Measurements from ENCODE around the gene ARRDC5.
"Not testable (repeated sequence)": the region's sequence is repeated elsewhere in the genome, so short reads cannot be mapped to it uniquely, and the experiment has no call there.

The ARRDC5 gene

DNA sequence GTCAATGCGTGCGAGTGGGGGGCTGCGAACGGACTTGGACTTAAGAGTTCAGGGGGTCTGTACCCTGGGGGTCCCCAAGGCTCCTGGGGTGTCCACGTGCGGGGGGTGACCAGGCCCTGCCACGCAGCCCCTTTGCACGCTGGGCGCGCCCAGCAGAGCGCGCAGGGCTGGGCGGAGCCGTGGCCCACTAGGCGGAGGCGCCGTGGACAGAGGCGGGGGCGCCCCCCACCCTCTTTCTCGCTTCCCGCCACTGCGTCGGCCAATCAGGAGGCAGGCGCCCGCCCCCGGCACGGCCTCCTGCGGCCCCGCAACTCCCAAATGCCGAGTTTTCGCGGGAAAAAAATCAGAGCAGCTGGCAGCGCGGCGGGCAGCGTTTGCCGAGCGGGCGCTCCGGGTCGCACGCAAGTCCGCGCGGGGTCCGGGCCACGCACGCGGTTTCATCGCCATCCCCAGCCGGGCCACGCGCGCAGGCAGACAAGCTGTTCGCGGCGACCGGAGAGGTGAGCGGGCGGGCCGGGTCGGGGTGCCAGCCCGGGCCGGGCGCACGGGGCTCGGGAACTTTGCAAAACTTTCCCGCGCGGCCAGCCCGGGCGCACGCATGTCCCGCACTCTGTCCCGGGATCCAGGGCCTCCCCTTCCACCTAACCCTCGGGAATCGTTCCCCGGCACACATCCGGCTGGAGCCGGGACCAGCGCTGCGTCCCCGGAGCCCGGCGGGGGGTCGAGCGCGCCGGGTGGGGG is 6.6 kb upstream of the ARRDC5 start, which contains the start of gene UHRF1:
TSS of gene UHRF1 (plus strand) at position 346 of the 741 bp plus-strand sequence. CDS start 1,385 bp downstream, outside the sequence.
- peak within 1 kb of the TSS; percentile 58 for H3K4me3 ChIP-seq (replicated peaks; ENCODE audit: low read depth, low read length)
- no peak for DNase-seq (ENCODE audit: low read depth)
- TF ChIP-seq, protein P1, sequence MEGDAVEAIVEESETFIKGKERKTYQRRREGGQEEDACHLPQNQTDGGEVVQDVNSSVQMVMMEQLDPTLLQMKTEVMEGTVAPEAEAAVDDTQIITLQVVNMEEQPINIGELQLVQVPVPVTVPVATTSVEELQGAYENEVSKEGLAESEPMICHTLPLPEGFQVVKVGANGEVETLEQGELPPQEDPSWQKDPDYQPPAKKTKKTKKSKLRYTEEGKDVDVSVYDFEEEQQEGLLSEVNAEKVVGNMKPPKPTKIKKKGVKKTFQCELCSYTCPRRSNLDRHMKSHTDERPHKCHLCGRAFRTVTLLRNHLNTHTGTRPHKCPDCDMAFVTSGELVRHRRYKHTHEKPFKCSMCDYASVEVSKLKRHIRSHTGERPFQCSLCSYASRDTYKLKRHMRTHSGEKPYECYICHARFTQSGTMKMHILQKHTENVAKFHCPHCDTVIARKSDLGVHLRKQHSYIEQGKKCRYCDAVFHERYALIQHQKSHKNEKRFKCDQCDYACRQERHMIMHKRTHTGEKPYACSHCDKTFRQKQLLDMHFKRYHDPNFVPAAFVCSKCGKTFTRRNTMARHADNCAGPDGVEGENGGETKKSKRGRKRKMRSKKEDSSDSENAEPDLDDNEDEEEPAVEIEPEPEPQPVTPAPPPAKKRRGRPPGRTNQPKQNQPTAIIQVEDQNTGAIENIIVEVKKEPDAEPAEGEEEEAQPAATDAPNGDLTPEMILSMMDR (IDR thresholded peaks at IDR 0.05; ENCODE audit: low read length, missing control alignments) = no peak

DNA sequence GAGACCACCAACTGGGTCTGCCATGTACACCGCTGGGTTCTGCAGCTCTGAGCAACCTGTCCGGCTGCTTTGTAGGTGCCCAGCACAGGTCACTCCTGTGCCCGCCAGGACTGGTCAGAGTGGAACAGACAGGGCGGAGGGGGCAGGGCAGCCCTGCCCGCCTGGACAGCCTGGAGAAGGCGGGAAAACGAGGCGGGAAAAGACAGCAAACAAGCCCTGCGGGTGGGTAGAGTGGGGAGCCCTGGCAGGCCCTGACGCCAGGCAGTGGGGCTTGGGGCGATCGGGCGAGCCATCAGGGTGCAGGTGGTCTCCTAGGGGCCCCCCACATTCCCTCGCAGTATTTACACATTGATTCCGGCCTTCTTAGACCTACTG is 6.1 kb upstream of the ARRDC5 start:
- no peak overlapping the region for H3K4me3 ChIP-seq (replicated peaks; ENCODE audit: low read depth, low read length)
- TF ChIP-seq, protein P1 (IDR thresholded peaks at IDR 0.05; ENCODE audit: low read length, missing control alignments) = no peak
- DNase-seq (ENCODE audit: low read depth) = no peak

DNA sequence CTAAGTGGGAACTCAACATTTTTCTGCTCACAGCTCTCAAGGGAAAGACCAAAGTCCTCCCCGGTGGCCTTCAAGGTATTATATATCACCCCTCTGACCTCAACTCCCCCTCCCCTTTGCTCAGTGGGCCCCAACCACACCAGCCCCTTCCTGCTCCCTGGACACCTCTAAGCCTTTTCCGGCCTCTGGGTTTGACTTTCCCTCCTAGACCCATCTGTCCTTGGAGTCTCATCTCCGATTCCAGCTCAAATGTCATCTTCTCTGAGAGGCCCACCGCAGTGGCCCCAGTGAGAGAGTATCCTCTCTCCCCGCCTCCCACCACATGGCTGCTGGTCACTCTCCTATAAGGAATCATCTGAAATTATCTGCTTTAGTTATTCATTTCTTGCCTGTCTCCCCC is 5.7 kb upstream of the ARRDC5 start:
- H3K4me3 ChIP-seq (replicated peaks; ENCODE audit: low read depth, low read length) = no peak overlapping the region
- TF ChIP-seq, protein P1 (IDR thresholded peaks at IDR 0.05; ENCODE audit: low read length, missing control alignments) = no peak
- DNase-seq (ENCODE audit: low read depth) = no peak

DNA sequence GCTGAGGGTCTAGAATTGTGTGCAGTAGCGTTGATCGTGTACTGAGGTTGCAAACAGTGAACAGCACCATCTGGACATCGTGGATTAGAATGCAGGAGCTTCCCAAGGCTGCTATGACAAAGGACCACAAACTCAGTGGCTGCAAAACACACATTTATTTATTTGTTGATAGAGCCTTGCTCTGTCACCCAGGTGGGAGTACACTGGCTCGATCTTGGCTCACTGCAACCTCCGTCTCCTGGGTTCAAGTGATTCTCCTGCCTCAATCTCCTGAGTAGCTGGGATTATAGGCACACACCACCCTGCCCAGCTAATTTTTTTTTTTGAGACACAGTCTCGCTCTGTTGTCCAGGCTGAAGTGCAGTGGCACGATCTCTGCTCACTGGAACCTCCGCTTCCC is 4.3 kb upstream of the ARRDC5 start:
- TF ChIP-seq, protein P1 (IDR thresholded peaks at IDR 0.05; ENCODE audit: low read length, missing control alignments) = no peak
- no peak overlapping the region for H3K4me3 ChIP-seq (replicated peaks; ENCODE audit: low read depth, low read length)
- no peak for DNase-seq (ENCODE audit: low read depth)

DNA sequence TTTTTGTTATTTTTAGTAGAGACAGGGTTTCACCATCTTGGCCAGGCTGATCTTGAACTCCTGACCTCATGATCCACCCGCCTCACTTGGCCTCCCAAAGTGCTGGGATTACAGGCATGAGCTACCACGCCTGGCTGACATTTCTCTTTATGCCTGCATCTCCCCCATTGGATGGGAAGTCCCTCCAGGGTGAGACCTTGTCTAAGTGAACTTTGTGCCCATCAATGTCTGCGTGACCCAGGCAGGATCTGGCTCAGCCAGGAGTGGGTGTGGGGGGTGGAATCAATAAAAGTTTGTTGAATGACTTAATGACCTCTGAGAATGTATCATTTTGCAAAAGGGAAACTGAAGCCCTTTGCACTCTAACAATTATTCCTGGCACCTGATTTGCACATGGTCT is 1.8 kb upstream of the ARRDC5 start:
- no peak for DNase-seq (ENCODE audit: low read depth)
- TF ChIP-seq, protein P1 (IDR thresholded peaks at IDR 0.05; ENCODE audit: low read length, missing control alignments) = no peak
- no peak overlapping the region for H3K4me3 ChIP-seq (replicated peaks; ENCODE audit: low read depth, low read length)

DNA sequence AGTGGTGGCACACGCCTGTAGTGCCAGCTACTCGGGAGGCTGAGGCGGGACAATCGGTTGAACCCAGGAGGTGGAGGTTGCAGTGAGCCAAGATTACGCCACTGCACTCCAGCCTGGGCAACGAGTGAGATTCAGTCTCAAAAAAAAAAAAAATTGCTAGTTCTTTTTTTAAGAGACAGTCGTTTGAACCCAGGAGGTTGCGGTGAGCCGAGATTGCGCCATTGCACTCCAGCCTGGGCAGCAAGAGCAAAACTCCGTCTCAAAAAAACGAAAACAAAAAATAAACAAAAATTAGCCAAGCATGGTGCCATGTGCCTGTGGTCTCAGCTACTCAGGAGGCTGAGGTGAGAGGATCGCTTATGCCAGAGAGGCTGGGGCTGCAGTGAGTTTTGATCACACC is 1.8 kb downstream of the ARRDC5 start:
- DNase-seq (ENCODE audit: low read depth); H3K4me3 ChIP-seq (replicated peaks; ENCODE audit: low read depth, low read length): not testable (repeated sequence)

DNA sequence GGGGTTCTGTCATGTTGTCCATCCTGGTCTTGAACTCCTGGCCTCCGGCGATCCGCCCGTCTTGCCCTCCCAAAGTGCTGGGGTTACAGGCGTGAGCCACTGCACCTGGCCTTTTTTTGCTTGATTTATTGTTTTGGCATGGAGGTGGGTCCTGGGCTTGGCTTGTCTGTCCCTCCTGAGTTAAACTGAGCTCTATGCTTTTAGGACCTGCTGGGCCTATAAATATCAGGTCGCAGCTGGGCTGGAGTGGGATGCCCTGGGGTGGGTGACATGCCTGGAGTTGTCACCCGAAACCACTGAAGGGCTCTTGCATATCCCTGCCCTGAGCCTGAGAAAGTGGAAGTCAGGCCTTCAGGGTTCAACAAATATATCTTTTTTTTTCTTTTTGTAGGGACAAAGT is 5.5 kb downstream of the ARRDC5 start:
- H3K4me3 ChIP-seq (replicated peaks; ENCODE audit: low read depth, low read length) = no peak overlapping the region
- TF ChIP-seq, protein P1 (IDR thresholded peaks at IDR 0.05; ENCODE audit: low read length, missing control alignments) = no peak

More for the DNA sequence above, 5.5 kb downstream of the ARRDC5 start:
- no peak for DNase-seq (ENCODE audit: low read depth)
